H1 (cell line): ENCODE measurements around the gene UNC13D. TPM values are rescaled to one million over a fixed set of nuclear protein-coding genes. Genes with fewer than 3 reads are reported as not detected.

Experiments
- EP300 ChIP-seq, 2 experiments: IDR thresholded peaks; 1 replicate in 1 of 2; 2 replicates in 1 of 2; pipeline ENCODE4 v1.6.1; 2011 to 2012; ENCODE audit warnings: low read depth in 2 of 2, low read length in 2 of 2, mild to moderate bottlenecking in 2 of 2, borderline replicate concordance in 1 of 2, inconsistent platforms in 1 of 2, moderate library complexity in 1 of 2
- JUN ChIP-seq: IDR thresholded peaks from 2 replicates; pipeline ENCODE4 v1.6.1; 2011; ENCODE audit warnings: low read depth, mild to moderate bottlenecking, improper control_type of control experiment, low read length
- polyA plus RNA-seq, 7 experiments: library from polyadenylated mRNA; depleted of rRNA in 3 of 7; stranded (reverse) in 5 of 7; unstranded in 2 of 7; fragments of >200 nt in 5 of 7; fragments of 200-250 nt in 2 of 7; gene quantifications; 1 replicate in 5 of 7; 2 replicates in 1 of 7; 4 replicates in 1 of 7; pipeline versions ENCODE4 v1.2.1 to v1.2.3, GENCODE V29; 2011 to 2013; ENCODE audit warnings: missing spikeins in 2 of 7, mixed read lengths in 2 of 7
- total RNA-seq: library from RNA; stranded (reverse); fragmentation: NEBNext Ultra II Directional; extraction: Animal tissue kit (Norgen Biotek cat#: 25700); gene quantifications from 2 replicates; pipeline ENCODE4 v1.2.1, GENCODE V29; 2021

Gene UNC13D
- total and polyA plus RNA-seq, 2 of the 8 experiments (the other 6 are each of a cell fraction or from before 2014, with no cell fraction given): 3.6 to 8.4 TPM

- TF ChIP-seq JUN (no peak), EP300 (IDR thresholded peaks at IDR 0.05; ENCODE audit: borderline replicate concordance in 1 of 2, low read depth in 2 of 2, low read length in 2 of 2) (no peak)
Observed at GRCh38 chr17:75842963-75843576, 1.1 kb downstream of the UNC13D start (continued).
